Measurements from ENCODE around the gene FRMD1.
"Not testable (repeated sequence)": the region's sequence is repeated elsewhere in the genome, so short reads cannot be mapped to it uniquely, and the experiment has no call there.

Gene FRMD1

DNA sequence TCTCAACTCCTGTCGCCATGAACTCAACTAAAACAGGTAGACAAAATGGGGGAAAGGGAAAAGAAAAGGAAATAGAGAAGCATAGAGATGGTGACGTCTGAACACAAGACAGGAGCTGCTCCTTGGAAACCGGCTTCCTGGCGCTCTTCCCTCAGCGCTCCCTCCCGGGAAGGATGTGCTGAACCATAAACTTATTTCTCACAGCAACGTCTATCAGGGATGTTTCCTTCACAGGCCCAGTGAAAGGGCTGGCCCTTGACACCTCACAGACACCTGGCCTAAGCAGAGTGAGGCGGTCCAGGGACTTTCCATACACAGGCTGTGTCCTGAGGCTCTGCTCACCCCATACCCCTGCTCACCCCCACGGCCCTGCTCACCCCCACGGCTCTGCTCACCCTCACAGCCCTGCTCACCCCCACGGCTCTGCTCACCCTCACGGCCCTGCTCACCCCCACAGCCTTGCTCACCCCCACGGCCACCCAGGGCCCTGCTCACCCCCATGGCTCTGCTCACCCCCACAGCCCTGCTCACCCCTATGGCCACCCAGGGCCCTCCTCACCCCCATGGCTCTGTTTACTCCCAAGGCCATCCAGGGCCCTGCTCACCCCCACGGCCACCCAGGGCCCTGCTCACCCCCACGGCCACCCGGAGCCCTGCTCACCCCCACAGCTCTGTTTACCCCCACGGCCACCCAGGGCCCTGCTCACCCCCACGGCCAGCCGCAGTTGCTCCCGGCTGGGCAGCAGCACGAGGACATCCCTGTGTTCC lies 653 bp downstream of the FRMD1 start:
- no peak for DNase-seq (ENCODE audit: low spot score)

DNA sequence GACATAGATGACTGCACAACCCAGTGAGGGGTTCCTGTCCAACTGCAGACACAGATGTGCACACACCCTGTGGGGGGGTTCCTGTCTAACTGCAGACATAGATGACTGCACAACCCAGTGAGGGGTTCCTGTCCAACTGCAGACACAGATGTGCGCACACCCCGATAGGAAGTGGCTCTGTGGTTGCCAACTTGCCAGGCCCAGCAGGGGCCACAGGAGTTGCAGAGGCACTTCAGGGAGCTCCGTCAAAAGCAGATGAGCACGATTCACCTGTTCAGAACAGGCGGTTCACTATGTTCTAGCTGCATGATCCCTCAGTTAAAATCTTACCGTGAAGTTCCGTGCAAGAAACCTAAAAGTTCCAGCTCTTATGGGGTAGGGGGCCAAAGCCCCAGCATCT lies 1.6 kb downstream of the FRMD1 start:
- DNase-seq (ENCODE audit: low spot score), result not testable (repeated sequence)

DNA sequence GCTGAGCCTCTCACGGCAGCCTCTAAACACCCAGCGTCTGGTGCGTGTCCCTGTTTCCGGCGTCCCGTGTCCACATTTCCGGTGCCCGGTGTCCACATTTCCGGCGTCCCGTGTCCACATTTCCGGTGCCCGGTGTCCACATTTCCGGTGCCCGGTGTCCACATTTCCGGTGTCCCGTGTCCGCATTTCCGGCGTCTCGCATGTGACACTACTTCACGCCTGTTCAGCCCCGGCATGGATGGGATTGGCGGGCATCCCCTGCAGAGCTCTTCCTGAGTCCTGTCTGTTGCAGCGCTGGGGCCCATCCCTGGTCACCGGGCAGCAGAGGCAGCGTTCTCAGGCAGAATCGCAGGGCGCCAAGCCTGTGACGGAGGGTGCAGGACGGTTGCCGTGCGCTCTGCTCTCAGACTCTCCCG lies 3.2 kb downstream of the FRMD1 start:
- DNase-seq (ENCODE audit: low spot score), result no peak

DNA sequence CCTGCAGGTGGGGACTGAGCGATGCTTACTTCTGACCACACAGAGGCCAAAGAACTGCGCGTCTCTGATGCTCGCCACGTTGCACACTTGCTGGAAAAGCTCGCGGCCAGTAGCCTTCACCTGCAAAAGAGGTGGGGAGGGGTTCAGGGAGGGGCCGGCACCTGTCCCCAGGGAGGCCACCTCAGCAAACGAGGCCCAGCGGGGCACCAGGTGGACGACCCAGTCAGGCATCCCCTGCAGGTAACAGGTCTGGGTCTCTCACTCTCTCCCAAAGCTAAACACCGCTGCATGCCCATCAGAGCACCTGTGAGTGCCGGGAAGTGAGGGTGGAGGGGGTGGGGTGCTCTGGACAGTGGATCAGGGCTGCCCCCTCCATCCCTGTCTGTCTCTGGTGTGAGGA lies 3.8 kb downstream of the FRMD1 start:
- DNase-seq (ENCODE audit: low spot score), result no peak

DNA sequence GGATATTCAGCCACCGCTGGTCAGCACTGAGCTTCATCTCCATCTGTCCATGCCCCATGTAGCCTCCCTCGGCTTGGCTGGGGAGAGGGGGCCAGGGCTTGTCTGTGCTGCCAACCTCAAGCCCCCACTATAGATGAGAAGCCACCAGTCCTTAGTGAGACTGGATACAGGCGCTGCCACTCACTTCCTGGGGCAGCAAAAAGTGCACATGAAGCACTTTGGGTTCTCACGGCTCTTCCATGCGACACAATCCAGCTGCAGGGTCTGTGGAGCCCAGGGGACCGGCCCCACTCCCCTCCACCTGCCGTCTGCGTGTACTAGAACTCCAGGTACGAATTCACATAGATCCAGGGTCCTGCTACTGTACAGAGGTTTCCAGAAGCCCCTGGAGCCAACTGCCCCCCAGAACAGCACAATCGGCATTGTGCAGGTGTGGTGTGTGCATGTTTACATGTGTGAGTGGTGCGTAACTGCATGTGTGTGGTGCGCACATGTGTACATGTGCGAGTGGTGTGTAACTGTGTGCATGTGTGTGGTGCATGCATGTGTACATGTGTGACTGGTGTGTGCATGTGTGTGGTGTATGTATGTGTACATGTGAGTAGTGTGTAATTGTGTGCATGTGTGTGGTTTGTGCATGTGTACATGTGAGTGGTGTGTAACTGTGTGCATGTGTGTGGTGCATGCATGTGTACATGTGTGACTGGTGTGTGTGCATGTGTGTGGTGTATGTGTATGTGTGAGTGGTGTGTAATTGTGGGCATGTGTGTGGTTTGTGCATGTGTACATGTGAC lies 4.9 kb downstream of the FRMD1 start:
- no peak for DNase-seq (ENCODE audit: low spot score)

DNA sequence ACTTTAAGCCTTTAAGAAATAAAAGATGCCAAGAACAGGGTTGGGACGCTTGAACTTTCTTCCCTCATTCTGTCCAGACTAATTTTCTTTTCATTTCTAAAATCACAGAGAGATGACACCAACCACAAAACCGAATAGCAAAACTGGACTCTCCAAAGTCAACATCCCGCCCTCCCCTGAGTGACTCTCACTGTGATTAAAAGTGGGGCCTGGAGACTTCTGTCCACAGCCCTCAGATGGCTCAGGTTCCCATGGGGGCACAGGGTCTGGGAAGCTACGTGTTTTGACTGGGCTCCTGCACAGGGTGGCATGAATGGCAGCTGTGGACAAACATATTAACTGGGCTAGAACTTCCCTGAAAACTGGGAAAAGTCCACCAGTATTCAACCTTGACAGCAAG lies 6.3 kb downstream of the FRMD1 start:
- no peak for DNase-seq (ENCODE audit: low spot score)

DNA sequence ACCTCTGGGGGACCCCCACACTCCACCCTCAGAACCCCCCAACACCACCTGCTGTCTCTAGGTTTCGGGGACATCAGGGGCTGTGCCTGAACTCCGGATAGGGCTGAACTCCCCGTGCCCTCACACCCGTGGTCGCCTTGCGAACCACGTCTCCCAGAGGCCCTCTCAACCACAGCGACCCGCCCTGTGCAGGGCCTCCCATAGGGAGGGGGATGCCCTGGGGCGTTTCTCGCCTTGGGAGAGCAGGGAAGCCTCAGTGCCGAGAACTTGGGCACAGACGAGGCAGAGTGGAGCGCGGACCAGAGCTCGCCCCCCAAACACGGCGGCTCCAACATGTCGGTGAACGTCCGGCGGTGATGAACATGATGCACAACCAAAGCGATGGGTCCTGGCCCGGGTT lies 6.8 kb downstream of the FRMD1 start:
- DNase-seq (ENCODE audit: low spot score), result no peak

DNA sequence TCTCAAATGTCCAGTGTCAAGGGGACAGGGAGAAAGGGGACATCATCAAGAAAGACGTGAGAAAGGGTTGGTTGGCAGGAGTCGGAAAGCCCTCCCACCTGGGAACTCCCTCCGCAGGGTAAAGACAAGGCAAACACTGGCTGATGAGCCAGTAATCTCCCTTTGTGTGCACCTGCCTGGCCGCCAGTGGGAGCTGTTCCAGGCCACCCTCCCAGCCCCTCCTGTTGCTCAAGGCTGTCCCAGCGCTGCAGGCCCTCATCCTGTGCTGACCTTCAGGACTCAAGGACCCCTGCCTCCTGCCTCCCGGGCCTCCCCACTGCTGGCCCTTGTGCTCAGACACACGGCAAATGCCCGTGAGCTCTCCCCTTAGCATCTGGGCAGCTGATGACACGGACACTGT lies 7.4 kb downstream of the FRMD1 start:
- DNase-seq (ENCODE audit: low spot score), result peak; percentile 2

DNA sequence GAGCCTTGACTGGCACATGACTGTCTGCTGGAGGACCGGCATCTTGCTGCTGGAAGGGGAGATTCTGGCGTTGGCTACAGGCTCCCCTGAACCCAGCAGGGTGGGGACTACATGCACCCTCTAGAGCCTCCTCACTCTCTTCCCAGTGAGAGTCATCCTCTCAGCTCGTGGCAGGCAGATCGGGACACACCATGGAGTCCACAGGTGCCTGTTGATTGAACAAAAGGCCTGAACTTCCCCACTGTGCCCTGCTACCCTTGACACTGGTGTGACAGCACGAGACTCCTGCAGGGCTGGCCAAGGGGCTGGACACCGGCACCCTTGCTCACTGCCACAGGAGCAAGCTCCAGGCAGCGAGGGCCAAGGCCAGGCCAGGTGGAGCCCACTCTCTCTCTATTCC lies 8.2 kb downstream of the FRMD1 start:
- DNase-seq (ENCODE audit: low spot score), result no peak

DNA sequence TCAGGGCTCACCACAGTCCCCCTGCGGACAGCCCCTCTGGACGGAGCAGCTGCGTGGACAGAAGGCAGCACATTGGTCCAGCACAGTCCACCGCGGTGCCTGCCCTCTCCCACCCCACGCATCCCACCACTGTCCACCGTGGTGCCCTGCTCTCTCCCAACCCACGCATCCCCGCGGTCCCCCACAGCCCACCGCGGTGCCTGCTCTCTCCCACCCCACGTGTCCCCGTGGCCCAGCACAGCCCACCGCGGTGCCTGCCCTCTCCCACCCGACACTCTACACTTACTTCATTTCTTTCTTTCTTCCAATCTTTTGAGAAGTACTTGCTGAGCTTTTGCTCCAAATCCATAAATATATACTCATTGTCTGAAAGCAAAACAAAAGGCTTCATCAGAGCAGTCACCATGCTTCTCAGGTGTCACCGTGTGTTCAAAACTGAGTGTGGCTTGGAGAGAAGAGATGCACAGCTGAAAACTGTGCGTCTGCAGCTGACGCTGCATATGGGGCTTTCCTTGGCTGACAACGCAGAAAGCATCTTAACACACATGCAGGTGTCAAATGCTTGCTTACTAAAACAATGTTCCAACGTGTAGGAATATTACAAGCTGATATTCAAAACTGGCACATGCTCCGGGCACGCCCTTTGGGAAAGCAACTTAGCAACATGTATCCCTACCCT lies 11.8 kb downstream of the FRMD1 start:
- no peak for DNase-seq (ENCODE audit: low spot score)

DNA sequence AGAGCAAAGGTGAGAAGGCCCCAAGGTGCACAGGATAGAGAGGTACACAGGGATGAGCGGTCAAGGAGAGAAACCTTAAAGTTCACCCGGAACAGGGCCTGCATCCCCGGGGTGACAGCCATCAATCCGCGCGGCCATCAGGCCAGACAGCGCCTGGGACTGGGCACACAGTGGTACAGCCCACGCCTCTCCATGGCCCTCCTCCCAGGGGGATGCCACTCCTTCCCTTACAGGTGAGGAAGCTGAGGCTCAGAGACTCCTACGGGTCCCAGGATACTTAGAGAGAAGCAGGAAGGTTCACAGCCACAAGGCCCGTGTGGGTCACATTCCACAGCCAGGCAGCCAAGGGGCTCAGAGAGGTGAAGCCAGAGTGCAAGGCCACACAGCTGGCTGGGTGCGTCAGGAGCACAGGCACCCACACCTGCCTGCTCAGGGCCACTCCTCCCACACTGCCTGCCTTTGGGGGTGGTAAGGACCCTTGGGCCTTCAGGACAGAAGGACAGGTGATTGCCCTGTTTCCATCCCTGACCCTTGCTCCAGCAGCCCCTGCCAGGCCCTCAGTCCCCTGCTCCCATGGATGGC lies 14.7 kb downstream of the FRMD1 start:
- no peak for DNase-seq (ENCODE audit: low spot score)

DNA sequence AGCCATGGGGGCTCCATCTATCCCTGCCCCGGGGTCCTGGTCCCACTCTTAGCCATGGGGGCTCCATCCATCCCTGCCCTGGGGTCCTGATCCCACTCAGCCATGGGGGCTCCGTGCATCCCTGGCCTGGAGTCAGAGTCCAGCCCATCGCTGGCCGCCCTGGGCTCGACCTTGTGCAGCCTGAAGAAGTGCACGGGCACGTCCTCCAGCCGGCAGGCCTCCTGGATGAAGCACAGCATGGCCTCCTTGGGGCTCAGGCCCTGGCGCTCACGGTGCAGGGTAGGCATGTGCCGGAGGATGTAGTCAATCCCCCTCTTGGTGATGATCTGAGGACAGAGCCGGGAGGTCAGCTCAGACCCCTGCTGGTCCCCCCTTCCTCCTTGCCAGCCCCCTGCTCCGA lies 15.6 kb downstream of the FRMD1 start:
- no peak for DNase-seq (ENCODE audit: low spot score)

DNA sequence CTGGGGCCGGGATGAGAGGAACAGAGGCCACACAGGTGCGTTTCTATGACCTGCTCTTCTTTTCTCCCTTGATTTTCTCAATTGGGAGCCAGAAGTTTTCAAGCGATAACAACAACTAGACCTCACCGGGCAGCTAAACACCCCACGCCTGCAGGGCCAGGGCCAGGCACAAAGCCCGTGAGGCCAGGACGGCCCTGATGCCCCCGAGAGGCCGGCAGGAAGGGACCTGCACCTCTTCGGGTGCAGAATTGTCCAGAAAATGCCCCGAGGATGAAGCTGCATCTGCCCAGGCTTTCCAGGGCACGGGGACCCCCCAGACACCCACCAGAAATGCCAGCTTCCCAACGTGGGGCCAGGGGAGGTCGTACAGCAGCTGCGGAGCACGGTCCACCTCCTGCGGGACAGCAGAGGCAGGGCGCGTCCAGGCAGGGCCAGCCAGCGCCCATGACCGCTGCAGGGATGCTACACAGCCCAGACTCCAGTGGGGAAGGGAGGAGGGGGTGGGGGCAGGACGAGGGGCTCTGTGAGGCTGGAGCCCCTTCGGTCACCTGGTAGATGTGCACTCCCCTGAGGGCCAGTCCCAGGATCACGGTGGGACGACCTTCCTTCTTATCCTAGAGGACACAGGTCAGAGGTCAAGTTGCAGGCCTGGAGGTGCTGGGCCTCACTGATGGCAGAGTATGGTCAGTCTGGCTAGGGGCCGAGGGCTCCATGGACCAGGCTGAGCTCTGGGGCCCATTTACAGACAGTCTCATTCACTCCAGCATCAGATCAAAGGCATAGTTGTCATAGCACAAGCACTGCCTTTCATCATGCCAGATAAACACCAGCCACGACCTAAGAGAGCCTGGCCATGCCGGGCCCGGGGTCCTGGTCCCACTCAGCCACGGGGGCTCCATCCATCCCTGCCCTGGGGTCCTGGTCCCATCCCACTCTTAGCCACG lies 16.4 kb downstream of the FRMD1 start:
- DNase-seq (ENCODE audit: low spot score), result peak; percentile 21

DNA sequence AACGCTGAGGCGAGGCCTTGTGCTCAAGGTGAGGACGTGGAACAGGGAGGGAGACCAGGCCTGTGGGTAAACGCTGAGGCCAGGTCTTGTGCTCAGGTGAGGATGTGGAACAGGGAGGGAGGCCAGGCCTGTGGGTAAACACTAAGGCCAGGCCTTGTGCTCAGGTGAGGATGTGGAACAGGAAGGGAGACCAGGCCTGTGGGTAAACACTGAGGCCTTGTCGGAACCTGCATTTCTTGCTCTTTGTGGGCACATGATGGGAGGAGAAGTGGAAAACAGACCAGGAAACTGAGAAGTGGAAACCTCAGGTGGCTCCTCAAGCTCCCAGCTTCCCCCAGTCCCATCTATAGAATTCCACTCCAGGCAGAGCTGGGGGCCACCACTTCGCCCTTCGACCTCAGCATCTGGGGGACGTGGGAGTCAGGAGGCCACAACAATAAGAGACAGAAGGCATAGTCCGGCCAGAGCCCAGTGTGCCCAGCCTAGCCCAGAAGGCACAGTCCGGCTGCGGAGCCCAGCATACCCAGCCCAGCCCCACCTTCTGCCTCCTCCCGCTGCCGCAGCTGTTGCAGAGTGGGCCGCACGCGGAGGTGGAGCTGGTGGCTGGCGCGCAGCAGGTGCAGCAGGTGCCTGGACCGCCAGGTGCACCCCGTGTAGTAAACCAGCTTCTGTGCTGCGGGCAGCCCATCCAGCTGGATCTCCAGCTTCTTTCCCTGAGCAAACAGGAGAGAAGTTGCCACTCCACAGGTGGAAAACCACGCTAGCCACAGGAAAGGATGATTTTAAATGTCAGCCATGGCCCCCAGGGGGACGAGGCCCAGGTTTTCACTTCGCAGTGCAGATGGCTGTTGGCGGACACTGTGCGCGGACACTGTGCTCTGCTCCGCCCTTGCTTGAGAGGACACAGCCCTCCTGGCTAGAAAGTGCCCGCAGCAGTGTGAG lies 17.5 kb downstream of the FRMD1 start:
- peak; percentile 65 for DNase-seq (ENCODE audit: low spot score)

DNA sequence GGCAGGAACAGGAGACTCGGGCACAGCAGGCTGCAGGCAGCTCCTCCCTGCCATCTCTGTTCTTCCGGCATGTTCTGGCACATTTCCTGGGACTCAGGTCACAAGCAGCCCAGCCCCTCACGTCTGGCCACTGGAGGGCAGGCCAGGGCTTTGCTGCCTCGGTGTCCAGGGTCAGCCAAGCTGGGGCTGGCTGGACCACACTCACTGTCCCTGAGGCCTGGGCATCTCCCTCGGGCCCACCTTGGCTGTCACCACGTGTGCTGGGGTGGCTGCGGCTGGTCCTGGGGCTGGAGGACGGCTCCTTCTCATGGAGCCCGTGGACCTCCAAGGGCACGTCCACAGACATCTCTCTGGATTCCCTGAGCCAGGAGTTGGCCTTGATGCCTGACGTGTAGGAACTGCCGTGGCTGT lies 18.5 kb downstream of the FRMD1 start:
- DNase-seq (ENCODE audit: low spot score), result peak; percentile 25

DNA sequence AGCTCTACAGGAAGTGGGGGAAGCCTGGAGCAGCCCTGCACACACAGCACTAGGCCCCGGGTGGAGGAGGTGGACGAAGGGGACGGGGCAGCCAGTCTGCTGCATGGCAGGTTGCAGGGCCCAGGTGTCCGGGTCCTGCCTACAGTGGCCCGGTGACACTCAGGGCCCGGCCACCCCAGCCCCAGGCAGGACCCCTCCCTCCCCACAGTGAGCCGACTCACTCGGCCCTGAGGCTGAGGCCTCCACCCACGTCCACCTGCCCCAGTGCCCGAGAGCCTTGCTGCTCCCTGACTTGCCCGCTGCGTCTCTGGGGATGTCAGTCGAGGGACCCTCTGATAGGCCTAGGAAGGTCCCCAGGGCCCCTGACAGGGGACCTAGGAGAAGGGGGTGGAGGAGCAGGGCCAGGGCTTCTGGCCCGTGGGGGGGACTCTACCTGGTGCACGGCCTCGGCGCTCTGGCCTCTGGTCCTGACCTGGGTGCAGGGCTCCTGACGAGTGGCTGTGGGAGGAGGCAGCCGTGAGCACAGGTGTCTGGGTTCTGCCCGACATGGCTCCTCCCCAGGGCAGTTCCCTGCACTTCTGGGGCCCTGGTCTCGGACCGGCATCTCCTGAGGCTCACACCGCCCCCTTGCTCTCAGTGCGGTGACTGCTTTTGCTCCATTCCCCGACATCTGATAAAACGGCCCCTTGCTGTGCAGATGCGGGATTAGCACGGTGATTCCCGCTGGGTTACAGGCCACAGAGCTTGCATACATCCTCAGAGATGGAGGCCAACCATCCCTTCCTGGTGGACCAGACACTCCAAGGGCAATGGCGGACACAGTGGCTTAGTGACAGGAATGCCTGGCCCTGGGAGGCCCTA lies 20.1 kb downstream of the FRMD1 start:
- DNase-seq (ENCODE audit: low spot score), result no peak

DNA sequence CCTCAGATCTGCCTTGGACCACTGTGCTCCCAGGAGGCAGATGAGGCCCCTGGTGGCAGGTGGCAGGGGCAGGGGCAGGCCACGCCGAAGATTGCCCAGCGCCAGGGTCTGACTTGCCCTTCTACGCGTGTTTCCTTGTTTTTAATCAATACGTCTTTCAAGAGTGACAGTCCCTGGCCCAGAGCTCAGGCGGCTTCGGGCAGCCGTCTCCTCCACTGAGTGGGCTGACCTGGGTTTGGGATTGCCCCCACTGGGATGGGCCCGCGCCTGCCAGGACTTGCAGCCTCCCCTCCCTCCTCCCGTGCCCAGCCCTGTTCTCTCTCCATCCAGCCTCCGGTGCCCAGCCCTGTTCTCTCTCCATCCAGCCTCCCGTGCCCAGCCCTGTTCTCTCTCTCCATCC lies 21.2 kb downstream of the FRMD1 start:
- DNase-seq (ENCODE audit: low spot score), result no peak

DNA sequence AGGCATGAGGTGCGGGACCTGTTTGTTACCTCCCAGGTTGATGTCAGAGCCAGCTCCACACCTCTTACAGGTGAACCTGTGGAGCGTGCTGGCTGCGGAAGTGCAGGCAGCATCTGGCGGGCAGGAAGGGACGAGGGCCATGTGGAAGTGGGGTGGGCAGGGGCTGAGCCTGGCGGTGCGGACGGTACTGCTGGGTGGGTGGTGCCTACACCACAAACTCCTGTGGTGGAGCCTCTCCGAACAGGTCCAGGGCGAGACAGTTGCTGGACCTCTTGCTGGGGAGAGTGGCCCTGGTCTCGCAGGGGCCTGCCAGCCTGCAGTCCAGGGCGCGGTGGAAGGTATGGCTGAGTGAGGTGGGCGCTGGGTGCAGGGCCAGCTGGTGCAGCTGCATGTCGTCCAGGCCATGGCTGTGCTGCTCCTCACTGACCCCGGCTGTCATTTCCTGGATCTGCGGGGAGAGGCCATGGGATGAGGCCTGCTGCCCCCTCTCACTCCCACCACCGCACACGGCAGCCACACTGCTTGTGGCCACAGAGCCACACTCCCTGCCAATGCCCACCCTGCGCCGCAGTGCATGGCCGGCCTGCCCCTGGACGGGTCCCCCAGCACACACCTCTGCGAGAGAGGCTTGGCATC lies 22.0 kb downstream of the FRMD1 start:
- DNase-seq (ENCODE audit: low spot score), result no peak

Measured in SW480 (cell line).